ENCODE data around the gene HOXA3. TPM values are rescaled to one million over a fixed set of nuclear protein-coding genes. Genes with fewer than 3 reads are reported as not detected.

HOXA3 gene
- total and polyA plus RNA-seq, 7 donors = 0.65 to 5.6 (median 3.3) TPM

GRCh38 chr7:27124902-27125689 lies 27.3 kb downstream of the HOXA3 start:
- ATAC-seq = peak in 1 of 4 donors; percentile 83
- 69 to 72% (median 72%) methylated on average over 8 of the region's 8 CpGs for WGBS, 3 donors

GRCh38 chr7:27124096-27124901 lies 28.1 kb downstream of the HOXA3 start:
- Histone ChIP-seq H3K4me3 (no peak overlapping the region), H3K4me1 (peaks cover 59% of the 10 kb centered on the region), H3K36me3 (ENCODE audit: insufficient read depth in 1 of 2, low read depth in 1 of 2) (peaks cover 0 to 14% of the 10 kb centered on the region in 2 donors), H3K27ac (peak overlapping the region; percentile 9), H3K9me3 (no peaks in the 10 kb centered on the region), H3K27me3 (ENCODE audit: insufficient read depth in 3 of 3, low read length in 2 of 3) (no peaks in the 10 kb centered on the region)
- TF ChIP-seq CTCF (IDR thresholded peaks at IDR 0.05) = no peak
- peak in 1 of 2 donors; percentile 83 for DNase-seq
- intact Hi-C loops (cut with DNase I) = no loop called here
- peak in 2 of 4 donors; percentile 33 to 78 for ATAC-seq
- 86 to 89% (median 87%) methylated on average over 43 of the region's 43 CpGs for WGBS, 3 donors

More at GRCh38 chr7:27124902-27125689, 27.3 kb downstream of the HOXA3 start:
- Histone ChIP-seq H3K4me3 (no peak overlapping the region), H3K9me3 (no peaks in the 10 kb centered on the region), H3K4me1 (peaks cover 59% of the 10 kb centered on the region), H3K27me3 (ENCODE audit: insufficient read depth in 3 of 3, low read length in 2 of 3) (no peaks in the 10 kb centered on the region), H3K27ac (peak overlapping the region; percentile 9), H3K36me3 (ENCODE audit: insufficient read depth in 1 of 2, low read depth in 1 of 2) (peaks cover 0 to 14% of the 10 kb centered on the region in 2 donors)
- TF ChIP-seq CTCF (IDR thresholded peaks at IDR 0.05) = no peak
- intact Hi-C loops (cut with DNase I) = no loop called here
- DNase-seq = no peak

- no peak for ATAC-seq
- Histone ChIP-seq H3K27me3 (ENCODE audit: insufficient read depth in 3 of 3, low read length in 2 of 3) (no peaks in the 10 kb centered on the region), H3K36me3 (ENCODE audit: insufficient read depth in 1 of 2, low read depth in 1 of 2) (peaks cover 0 to 14% of the 10 kb centered on the region in 2 donors), H3K4me3 (no peak overlapping the region), H3K9me3 (no peaks in the 10 kb centered on the region), H3K4me1 (peaks cover 53% of the 10 kb centered on the region), H3K27ac (peak overlapping the region; percentile 30)
- DNase-seq = no peak
- 91 to 94% (median 93%) methylated on average over 26 of the region's 26 CpGs for WGBS, 3 donors
- no peak for TF ChIP-seq CTCF (IDR thresholded peaks at IDR 0.05)
- intact Hi-C loops (cut with DNase I) = no loop called here
Observed at GRCh38 chr7:27123477-27124053, 28.8 kb downstream of the HOXA3 start.

GRCh38 chr7:27123007-27123476 lies 29.3 kb downstream of the HOXA3 start:
- H3K27me3 ChIP-seq (ENCODE audit: insufficient read depth in 3 of 3, low read length in 2 of 3) = no peaks in the 10 kb centered on the region
- ATAC-seq (no peak), DNase-seq (no peak)
- WGBS, 3 donors = 77 to 81% (median 79%) methylated on average over 14 of the region's 14 CpGs
- H3K4me3 ChIP-seq = no peak overlapping the region
- intact Hi-C loops (cut with DNase I) = no loop called here
- H3K9me3 ChIP-seq = no peaks in the 10 kb centered on the region
- TF ChIP-seq CTCF (IDR thresholded peaks at IDR 0.05) = no peak
- H3K36me3 ChIP-seq (ENCODE audit: insufficient read depth in 1 of 2, low read depth in 1 of 2) = peaks cover 0 to 14% of the 10 kb centered on the region in 2 donors
- peaks cover 47% of the 10 kb centered on the region for H3K4me1 ChIP-seq
- peak overlapping the region; percentile 30 for H3K27ac ChIP-seq

All from psoas muscle (tissue), 8 donors.